ENCODE measurements around the gene DNAJC21. TPM values are rescaled to one million over a fixed set of nuclear protein-coding genes. Genes with fewer than 3 reads are reported as not detected.
A peak's percentile ranks its signal among the peaks of the same experiment; 100 is the strongest.

DNAJC21 gene
- polyA plus RNA-seq, 1 donor (not counting 4 experiments of a cell fraction or from before 2014, with no cell fraction given) = 29.6 TPM

DNA sequence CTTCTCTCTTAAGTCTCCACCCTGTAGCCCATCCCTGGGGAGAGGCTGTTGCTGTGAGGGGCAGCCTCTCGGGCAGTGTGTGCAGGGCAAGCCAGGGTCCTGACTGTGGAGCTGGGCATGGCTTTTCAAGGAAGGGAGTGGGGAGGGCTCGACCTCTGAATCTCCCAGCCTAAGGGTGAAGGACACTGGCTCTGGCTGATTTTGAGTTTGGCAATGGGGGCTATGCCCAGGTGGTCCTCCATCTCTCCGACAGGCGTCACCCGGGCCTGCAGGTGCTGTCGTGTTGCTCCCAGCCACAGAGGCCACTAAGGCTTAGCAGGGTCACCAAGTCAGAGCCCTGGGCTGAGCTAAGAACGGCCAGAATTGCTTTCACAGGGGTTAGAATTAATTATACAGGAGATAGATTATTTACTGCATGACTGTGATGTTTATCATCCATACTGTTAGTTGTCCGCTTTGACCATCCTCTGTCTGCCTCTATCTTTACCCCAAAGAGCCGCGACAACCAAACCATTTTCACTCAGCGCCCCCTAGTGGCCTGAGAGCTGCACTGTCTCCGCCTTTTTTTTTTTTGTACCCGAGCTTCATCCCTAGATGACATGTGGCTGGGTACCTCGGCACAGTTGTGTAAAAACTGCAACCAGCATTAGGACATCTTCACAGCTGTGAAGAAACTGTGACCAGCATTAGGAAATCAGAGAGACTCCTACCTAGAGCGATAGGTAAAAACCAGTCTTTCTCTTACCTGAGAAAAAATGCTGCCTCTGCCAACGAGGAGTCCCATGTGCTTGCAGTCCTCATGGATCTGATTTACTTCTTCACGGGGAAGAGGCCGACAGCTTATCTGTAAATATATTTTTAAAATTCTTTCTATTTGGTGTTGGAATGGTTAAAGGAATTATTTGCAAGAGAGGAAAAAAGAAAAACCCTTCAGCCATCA lies 73.9 kb downstream of the DNAJC21 start:
- H3K9ac ChIP-seq (ENCODE audit: control insufficient read depth, extremely low read depth, insufficient read depth, low read length) = no peak overlapping the region
- no peak for FAIRE-seq
- no peak overlapping the region for H3K4me2 ChIP-seq (ENCODE audit: control insufficient read depth, extremely low read depth, insufficient read depth, low read depth, low read length)
- no peaks in the 10 kb centered on the region for H3K79me2 ChIP-seq (ENCODE audit: control insufficient read depth, insufficient read depth, low read length)
- dilution Hi-C loops (cut with MboI; ENCODE audit: extremely low pct_ligation_motif_present, low sequenced_read_pairs) = no loop called here
- no peaks in the 10 kb centered on the region for H3K9me1 ChIP-seq (ENCODE audit: control insufficient read depth, extremely low read depth, insufficient read depth, low read length)
- H3K27me3 ChIP-seq (ENCODE audit: control insufficient read depth, extremely low read depth, insufficient read depth, low read length) = no peaks in the 10 kb centered on the region
- no peaks in the 10 kb centered on the region for H4K20me1 ChIP-seq (ENCODE audit: control insufficient read depth, extremely low read depth, insufficient read depth, low read length)
- H3K9me3 ChIP-seq (ENCODE audit: control insufficient read depth, low read depth, low read length) = no peaks in the 10 kb centered on the region
- H3K4me1 ChIP-seq (ENCODE audit: control insufficient read depth, extremely low read depth, insufficient read depth, low read length) = no peaks in the 10 kb centered on the region
- H3K27ac ChIP-seq (ENCODE audit: control insufficient read depth, insufficient read depth, low read length) = no peak overlapping the region
- no peak overlapping the region for H3K4me3 ChIP-seq (ENCODE audit: control insufficient read depth in 2 of 3, extremely low read depth in 1 of 3, insufficient read depth in 2 of 3, low read depth in 1 of 3, low read length in 3 of 3)
- TF ChIP-seq EZH2 (IDR thresholded peaks at IDR 0.05; ENCODE audit: low read length) = no peak
- TF ChIP-seq, protein P1, sequence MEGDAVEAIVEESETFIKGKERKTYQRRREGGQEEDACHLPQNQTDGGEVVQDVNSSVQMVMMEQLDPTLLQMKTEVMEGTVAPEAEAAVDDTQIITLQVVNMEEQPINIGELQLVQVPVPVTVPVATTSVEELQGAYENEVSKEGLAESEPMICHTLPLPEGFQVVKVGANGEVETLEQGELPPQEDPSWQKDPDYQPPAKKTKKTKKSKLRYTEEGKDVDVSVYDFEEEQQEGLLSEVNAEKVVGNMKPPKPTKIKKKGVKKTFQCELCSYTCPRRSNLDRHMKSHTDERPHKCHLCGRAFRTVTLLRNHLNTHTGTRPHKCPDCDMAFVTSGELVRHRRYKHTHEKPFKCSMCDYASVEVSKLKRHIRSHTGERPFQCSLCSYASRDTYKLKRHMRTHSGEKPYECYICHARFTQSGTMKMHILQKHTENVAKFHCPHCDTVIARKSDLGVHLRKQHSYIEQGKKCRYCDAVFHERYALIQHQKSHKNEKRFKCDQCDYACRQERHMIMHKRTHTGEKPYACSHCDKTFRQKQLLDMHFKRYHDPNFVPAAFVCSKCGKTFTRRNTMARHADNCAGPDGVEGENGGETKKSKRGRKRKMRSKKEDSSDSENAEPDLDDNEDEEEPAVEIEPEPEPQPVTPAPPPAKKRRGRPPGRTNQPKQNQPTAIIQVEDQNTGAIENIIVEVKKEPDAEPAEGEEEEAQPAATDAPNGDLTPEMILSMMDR (optimal IDR thresholded peaks at IDR 0.05 in 1 of 3, IDR thresholded peaks at IDR 0.05 in 1 of 3, conservative IDR thresholded peaks at IDR 0.05 in 1 of 3; ENCODE audit: extremely low read depth in 1 of 3, insufficient read depth in 2 of 3, low read length in 3 of 3) = peak; percentile 75 to 90 (median 87)
- no peak overlapping the region for H2AFZ ChIP-seq (ENCODE audit: control insufficient read depth, low read length)
- no peak for DNase-seq (ENCODE audit: low read depth, low spot score)
- no peaks in the 10 kb centered on the region for H3K36me3 ChIP-seq (ENCODE audit: control insufficient read depth in 2 of 2, extremely low read depth in 1 of 2, insufficient read depth in 2 of 2, low read length in 2 of 2)

DNA sequence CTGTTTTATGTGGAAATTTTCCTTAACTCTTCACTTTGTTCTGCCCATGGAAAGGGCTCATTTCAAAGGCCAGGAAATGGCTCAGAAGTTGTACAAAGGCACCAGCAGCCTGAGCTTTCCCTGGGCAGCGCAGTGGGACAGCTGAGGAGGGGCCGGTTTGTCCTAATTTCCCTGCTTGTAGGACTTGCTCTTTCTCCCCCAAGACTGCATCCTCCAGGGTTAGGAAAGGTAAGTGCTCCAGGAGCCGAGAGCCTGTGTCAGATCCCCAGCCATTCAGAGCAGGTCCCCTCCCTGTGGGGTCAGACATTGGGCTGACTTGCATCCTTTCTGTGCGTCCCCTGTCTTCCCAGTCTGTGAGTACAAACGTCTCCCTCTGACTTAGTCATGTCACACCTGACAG lies 74.8 kb downstream of the DNAJC21 start:
- Histone ChIP-seq H3K36me3 (ENCODE audit: control insufficient read depth in 2 of 2, extremely low read depth in 1 of 2, insufficient read depth in 2 of 2, low read length in 2 of 2) (no peaks in the 10 kb centered on the region), H3K79me2 (ENCODE audit: control insufficient read depth, insufficient read depth, low read length) (no peaks in the 10 kb centered on the region), H3K4me1 (ENCODE audit: control insufficient read depth, extremely low read depth, insufficient read depth, low read length) (no peaks in the 10 kb centered on the region), H3K27me3 (ENCODE audit: control insufficient read depth, extremely low read depth, insufficient read depth, low read length) (no peaks in the 10 kb centered on the region), H3K27ac (ENCODE audit: control insufficient read depth, insufficient read depth, low read length) (no peak overlapping the region), H3K4me2 (ENCODE audit: control insufficient read depth, extremely low read depth, insufficient read depth, low read depth, low read length) (no peak overlapping the region), H3K4me3 (ENCODE audit: control insufficient read depth in 2 of 3, extremely low read depth in 1 of 3, insufficient read depth in 2 of 3, low read depth in 1 of 3, low read length in 3 of 3) (no peak overlapping the region), H4K20me1 (ENCODE audit: control insufficient read depth, extremely low read depth, insufficient read depth, low read length) (no peaks in the 10 kb centered on the region), H2AFZ (ENCODE audit: control insufficient read depth, low read length) (no peak overlapping the region), H3K9me3 (ENCODE audit: control insufficient read depth, low read depth, low read length) (no peaks in the 10 kb centered on the region), H3K9me1 (ENCODE audit: control insufficient read depth, extremely low read depth, insufficient read depth, low read length) (no peaks in the 10 kb centered on the region), H3K9ac (ENCODE audit: control insufficient read depth, extremely low read depth, insufficient read depth, low read length) (no peak overlapping the region)
- no peak for DNase-seq (ENCODE audit: low read depth, low spot score)
- no peak for FAIRE-seq
- dilution Hi-C loops (cut with MboI; ENCODE audit: extremely low pct_ligation_motif_present, low sequenced_read_pairs) = no loop called here
- TF ChIP-seq EZH2 (IDR thresholded peaks at IDR 0.05; ENCODE audit: low read length) = no peak
- TF ChIP-seq, protein P1 (optimal IDR thresholded peaks at IDR 0.05 in 1 of 3, IDR thresholded peaks at IDR 0.05 in 1 of 3, conservative IDR thresholded peaks at IDR 0.05 in 1 of 3; ENCODE audit: extremely low read depth in 1 of 3, insufficient read depth in 2 of 3, low read length in 3 of 3) = no peak

Measured in keratinocyte (primary cell).